ENCODE data around the gene PHF24.
"Not testable (repeated sequence)": the region's sequence is repeated elsewhere in the genome, so short reads cannot be mapped to it uniquely, and the experiment has no call there.

PHF24 gene

DNA sequence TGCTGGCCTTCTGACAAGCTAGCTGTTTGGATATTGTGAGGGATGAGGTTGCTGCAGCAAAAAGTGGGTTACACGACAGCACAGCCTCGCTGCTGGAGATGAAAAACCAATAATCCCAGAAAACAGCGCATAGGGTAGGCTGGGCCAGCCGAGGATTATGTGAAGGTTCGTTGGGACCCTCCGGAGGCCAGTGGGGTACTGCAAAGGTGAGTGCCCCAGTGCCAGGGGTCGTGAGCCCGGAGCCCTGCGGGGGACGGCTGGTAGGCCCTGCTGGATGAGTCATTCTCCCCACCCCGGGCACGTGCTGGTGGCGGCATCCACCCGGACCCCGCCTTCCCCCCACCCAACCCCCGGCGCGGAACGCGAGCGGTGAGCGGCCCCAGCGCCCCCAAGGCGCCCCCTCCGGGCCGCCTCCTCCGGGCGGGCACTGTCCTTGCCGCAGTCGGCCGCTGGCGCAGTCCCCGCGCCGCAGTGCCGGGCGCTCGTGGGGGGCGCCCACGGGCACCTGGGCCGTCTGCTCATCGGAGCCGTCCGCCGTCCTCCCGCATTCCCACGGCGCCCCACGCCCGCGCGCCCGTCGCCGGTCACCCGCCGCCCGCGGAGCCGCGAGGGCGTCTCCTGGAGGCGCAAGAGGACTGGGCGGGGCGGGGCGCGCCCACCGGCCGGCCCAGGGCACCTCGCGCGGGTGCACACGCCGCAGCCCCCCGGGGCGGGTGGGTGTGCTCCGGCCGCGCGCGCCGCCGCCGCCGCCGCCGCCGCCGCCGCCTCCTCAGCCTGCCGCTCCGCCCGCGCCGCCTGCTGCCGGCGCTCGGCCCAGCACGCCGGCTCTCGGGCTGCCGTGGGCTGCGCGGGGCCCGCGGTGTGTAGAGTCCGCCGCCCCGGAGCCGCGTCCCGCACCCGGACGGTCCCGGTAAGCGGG is at the start of gene PHF24:
Gene PHF24 (plus strand): TSS at position 794 of the 919 bp plus-strand sequence. CDS start 13,014 bp downstream, outside the sequence.
- peak; percentile 15 for DNase-seq (ENCODE audit: low read depth)

- no peak for DNase-seq (ENCODE audit: low read depth)
Measured at GRCh38 chr9:34927061-34927460, 31.0 kb upstream of the PHF24 start.

DNA sequence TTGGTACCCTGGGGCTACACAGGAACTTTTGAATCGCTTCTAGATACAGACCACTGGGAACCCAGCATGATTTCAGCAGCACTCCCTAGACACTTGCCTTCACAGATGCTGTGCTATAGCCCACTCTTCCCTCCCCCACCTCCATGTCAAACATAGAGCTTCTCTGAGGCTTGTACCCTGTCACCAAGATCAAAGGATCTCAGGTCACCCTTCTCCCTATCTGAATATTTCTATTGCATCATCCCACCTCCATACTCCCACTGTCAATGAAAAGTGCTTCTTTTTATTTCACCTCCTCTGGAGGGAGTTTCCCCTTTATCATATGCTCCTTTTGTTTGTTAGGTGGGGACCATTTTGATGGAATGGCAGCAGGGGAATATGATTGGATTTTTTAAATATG is 29.2 kb upstream of the PHF24 start:
- DNase-seq (ENCODE audit: low read depth), result no peak

DNA sequence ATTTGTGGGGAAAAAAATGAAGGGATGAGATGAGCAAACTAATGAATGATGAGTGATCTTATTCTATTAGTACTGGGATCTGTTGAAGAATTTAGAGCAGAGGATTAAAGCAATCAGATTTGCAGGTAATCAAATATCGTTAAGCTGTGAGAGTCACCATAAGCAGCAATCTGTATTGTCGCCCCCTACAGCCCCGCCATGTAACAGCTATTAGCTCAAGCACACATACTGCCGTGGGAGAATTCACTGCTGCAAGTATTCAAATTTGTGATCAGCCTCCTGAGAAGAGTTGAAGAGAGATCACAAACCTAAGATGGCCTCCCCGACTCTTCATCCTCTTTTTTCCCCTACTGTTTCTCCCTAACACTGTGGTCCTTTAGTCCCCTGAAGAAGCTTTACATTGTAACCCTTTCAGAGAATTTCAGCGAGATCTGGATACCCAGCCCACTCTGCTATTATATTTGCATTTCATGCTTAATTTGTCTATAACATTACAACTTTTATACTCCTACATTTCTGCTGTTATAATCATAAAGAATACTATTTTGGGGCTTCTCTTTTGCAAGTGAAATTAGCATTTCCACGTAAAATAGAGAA is 28.5 kb upstream of the PHF24 start:
- DNase-seq (ENCODE audit: low read depth), result peak; percentile 21

DNA sequence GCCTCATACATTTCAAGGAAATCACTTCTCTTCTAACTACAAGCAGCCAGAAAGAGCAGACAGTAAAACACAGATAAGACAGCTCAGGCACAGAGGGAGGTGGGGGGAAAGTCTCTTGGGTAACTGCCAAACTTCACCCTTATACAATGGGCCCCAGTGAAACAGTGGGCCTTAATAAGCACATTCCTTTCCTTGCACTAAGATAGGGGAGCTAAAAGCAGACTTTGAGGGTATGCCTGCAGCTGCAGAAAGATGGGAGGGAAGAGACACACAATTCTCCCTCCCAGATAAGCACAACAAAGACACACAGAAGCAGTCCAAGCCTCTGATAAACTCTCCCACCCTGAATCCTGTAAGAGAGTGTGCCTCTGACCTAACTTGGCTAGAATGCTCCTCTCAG is 18.1 kb upstream of the PHF24 start:
- DNase-seq (ENCODE audit: low read depth), result not testable (repeated sequence)

DNA sequence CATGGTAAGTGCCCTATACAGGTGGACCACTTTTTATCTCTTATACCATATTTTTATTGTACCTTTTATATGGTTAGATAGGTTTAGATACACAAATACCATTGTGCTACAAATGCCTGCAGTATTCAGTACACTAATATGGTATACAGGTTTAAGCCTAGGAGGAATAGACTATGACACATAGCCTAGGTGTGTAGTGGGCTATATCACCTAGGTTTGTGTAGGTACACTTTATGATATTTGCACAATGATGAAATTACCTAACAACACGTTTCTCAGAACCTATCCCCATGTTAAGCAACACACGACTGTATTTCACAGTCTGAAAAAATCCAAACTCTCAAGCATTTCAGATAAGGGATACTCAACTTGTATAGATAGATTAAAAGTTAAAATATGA is 9.6 kb upstream of the PHF24 start:
- no peak for DNase-seq (ENCODE audit: low read depth)

DNA sequence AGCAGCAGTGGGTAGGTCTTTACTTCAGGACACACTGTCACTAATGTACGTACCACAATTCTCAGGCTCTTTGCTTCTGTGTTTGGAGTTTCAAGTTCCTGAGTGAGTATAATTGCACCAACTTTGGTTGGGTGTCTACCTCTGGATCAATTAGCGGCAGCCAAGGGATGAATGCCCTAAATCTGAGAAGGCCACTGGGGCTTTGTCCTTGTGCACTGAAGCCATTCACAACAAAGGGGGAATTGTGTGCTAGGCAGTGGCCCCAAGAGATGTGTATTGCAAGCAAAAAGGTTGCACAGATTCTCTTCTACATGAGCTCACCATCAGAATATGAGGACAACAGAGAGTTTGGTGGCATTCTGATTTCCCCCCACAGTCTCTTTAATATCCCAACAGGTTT is 3.9 kb upstream of the PHF24 start:
- no peak for DNase-seq (ENCODE audit: low read depth)

GRCh38 chr9:34956066-34956465 is 2.0 kb upstream of the PHF24 start:
- DNase-seq (ENCODE audit: low read depth), result not testable (repeated sequence)

GRCh38 chr9:34956648-34957047 is 1.4 kb upstream of the PHF24 start:
- DNase-seq (ENCODE audit: low read depth), result no peak

DNA sequence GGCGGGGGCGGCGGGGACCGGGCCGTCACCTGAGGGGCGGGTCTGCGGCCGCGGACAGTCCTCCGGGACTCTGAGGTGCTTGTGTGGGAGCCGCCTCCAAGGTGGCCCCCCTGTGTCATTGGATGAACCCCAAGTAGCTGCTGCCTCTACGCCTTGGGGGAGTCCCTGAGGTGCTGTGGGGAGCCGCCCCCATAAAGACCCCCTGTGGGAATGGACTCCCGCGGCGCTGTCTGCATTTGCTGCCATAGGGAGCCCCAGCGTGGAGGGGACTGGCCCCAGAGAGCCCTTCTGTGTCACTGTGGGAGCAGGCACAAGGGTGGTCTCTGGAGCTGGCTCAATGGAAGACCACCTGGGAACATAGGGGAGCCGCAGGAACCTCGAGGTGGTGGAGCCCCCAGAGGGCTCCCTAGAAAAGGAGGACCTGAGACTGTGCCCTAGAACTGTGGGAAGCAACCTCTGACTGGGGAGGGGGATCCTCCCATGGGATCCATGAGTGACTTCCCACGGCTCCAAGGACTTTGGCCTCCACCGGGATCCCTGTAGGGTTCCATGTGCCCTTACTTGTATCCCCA is 412 bp downstream of the PHF24 start:
- DNase-seq (ENCODE audit: low read depth), result no peak

GRCh38 chr9:34959461-34959860 is 1.4 kb downstream of the PHF24 start:
- DNase-seq (ENCODE audit: low read depth), result no peak

DNA sequence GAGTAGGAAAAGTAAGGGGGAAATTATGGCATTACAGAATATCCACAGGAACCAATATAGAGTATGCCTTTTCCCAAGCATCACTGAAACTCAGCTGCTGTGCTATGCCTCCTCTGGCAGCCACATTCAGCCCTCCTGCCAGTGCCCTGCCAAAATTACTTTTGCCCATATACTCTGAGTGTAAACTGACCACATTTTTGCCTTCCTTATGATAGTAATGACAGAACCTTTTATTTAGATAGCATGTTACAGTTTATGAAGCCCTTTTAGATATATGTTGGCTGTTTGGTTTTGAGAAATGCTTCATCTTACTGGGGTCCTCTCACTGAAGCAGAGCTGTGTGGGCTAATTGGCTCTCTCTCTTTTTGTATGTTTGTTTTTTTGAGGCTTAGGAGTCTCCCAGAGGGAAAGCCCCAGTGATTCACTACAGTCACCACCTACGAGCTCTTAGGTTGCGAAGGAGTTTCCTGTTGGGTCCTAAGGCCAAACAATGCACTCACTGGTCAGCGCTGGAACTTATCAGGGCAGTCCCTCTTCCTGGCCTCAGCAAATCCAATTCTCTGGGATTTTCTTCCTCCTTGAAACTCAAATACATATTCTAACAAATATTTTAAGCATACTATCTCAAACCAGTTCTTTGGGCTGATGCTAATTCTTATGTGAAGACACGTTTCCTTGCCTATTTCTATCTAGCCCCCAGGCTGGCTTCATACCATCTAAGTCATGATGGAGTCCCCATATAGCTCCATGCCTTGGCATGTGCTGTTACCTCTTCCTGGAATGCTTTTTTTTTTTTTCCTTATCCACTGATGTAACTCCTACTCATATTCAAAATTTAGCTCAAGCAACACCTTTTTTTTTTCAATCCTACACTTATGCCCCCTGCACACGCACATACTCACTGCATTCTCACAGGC is 3.7 kb downstream of the PHF24 start:
- DNase-seq (ENCODE audit: low read depth), result peak; percentile 38

DNA sequence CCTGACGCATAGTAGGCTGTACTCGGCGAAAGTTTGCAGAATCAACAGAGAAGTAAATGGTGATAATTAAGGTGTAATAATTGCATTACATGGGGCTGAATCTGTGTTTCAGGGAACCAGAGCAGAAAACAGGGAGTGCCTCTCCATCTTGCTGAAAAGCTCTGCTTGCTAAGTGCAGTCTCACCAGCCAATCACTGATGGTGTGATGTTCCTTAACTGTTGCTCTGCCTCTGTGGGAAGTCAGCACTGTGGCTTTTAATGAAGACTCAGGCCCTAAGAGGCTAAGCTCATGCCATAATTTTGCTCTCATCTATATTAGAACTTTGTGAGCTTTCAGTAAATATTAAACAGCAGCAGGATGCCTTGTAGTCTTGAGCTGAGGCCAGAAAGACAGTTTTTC is 4.5 kb downstream of the PHF24 start:
- DNase-seq (ENCODE audit: low read depth), result no peak

- DNase-seq (ENCODE audit: low read depth), result no peak
Measured at GRCh38 chr9:34963552-34963951, 5.5 kb downstream of the PHF24 start.

DNA sequence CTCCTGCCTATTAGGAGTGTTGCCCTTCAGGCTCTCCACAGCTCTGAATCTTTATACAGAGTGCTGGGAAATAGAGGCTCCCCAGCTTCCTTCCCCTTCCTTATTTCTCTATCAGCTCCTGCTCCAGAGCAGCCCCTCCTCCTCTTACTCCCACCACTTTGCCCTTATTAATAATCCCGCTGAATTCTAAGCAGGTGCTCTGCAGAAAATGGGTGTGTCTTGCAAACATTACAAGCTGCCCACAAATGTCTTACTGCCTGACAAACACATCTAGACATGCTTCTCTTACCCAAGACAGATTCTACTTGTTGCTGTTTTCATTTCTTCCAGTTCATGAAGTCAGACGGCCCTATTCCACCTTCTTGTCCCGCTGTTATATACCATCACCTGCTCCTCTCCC is 6.4 kb downstream of the PHF24 start:
- no peak for DNase-seq (ENCODE audit: low read depth)

GRCh38 chr9:34971146-34971811 is 13.2 kb downstream of the PHF24 start:
- DNase-seq (ENCODE audit: low read depth), result no peak

- DNase-seq (ENCODE audit: low read depth), result no peak
Measured at GRCh38 chr9:34974664-34975063, 16.6 kb downstream of the PHF24 start.

- no peak for DNase-seq (ENCODE audit: low read depth)
Measured at GRCh38 chr9:34976441-34976840, 18.4 kb downstream of the PHF24 start.

- no peak for DNase-seq (ENCODE audit: low read depth)
Measured at GRCh38 chr9:34976992-34977391, 18.9 kb downstream of the PHF24 start.

GRCh38 chr9:34980181-34980761 is 22.2 kb downstream of the PHF24 start:
- no peak for DNase-seq (ENCODE audit: low read depth)

GRCh38 chr9:34982361-34982760 is 24.3 kb downstream of the PHF24 start:
- no peak for DNase-seq (ENCODE audit: low read depth)

Measured in EH (cell line).